NCI-H1417 treated with DMSO at 0.1 percent for 48 hours (cell line): Measurements from ENCODE around the gene DENND5A.
"Not testable (repeated sequence)": the region's sequence is repeated elsewhere in the genome, so short reads cannot be mapped to it uniquely, and the experiment has no call there.

Experiments used
- DNase-seq: peaks from one replicate; lab custom pipeline; 2025; lab: John Stamatoyannopoulos, UW

DENND5A gene

GRCh38 chr11:9264316-9265210, 587 bp downstream of the DENND5A start:
- DNase-seq = no peak

DNA sequence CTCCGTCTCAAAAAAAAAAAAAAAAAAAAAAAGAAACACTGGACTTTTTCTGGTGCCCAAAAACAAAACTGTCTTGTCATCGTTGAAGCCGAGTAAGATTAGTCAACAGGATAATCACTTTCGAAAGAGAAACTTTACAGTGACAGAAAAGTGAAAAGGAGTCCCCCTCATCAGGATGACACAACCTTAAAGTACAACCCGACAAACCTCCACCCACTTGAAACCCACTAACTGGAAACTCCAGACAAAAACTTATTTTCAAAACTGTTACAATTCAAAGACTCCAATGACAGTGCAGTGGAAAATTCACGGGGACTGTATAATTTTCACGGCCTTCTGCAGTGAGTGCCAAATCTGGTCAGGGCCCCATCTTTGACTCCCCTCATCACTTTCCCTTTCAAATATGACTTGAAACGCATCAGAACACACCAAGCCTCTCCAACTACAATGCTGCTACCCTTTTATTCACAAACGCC, 1.3 kb downstream of the DENND5A start:
- no peak for DNase-seq

GRCh38 chr11:9260838-9261146, 4.4 kb downstream of the DENND5A start:
- DNase-seq = not testable (repeated sequence)

GRCh38 chr11:9259981-9260837, 4.9 kb downstream of the DENND5A start:
- no peak for DNase-seq

GRCh38 chr11:9258279-9258678, 6.9 kb downstream of the DENND5A start:
- not testable (repeated sequence) for DNase-seq

DNA sequence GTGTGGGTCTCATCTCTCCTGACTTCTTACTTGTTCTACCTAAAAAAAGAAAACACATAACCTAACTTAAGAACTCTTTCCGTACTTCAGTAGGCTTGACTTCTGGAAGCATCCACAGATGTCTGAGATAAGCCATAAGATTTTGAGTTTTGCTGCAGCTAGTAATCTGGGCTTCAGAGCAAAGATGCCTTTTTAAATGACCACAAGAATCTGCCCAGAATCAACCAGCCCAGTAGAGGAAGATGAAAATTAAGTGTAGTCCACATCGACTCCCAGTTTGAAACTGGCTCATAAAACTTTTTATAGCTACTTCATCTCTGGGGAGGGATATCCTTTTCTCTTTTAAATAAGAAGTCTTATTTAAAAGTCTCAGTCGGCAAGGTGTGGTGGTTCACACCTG, 10.7 kb downstream of the DENND5A start:
- DNase-seq = no peak

DNA sequence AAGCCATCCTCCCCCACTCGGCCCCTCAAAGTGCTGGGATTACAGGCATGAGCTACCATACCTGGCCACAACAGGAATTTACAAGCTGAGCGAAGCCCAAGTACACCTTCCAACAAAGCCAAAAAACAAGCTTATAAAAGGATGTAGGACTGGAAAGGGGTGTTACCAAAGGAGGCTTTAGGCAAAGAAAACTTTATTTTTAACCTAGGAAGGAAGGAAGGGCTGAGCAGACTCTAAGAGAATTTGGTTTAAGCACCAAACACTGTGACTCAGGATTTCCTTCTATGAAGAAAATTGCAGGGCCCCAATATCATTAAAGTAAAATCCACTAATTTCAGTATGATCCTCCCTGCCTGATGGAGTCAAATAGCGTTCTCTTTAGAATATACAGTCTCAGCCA, 12.1 kb downstream of the DENND5A start:
- DNase-seq = no peak

DNA sequence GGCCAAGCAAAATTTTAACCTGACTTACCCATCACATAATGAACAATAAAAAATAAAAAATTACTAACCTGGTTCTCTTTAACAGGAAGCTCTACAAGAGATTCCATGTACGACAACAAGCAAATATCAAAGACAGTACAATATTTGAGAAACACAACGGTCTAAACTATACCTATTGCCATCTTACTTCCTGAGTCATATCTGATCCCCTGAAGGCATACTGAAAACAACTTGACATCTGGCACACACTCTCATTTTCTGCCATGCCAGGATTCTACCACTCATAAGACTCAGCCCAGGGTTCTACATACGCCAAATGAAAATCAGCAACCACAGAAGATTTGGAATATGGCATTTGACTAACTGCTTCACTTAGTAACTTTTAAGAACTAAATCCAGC, 13.8 kb downstream of the DENND5A start:
- DNase-seq = no peak

DNA sequence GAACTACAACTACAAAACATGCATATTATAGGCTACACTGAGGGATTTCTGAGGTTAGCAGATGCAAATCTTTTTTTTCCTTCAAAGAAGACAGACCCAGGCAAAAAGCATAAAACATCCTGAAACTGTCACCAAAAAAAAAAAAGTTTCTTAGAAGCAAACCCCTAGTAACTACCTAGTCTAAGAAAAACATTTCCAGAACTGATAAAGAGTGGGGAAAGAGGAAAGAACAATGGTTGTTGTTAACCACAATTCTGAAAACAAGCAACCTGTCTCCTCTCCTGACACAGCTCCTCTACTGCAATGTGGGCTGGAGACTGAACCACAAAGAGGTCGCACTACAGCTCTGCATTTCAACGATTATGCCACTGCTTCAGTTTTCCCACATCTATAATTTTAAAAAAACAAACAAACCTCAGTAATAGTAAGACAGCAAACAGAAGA, 15.0 kb downstream of the DENND5A start:
- DNase-seq = no peak

DNA sequence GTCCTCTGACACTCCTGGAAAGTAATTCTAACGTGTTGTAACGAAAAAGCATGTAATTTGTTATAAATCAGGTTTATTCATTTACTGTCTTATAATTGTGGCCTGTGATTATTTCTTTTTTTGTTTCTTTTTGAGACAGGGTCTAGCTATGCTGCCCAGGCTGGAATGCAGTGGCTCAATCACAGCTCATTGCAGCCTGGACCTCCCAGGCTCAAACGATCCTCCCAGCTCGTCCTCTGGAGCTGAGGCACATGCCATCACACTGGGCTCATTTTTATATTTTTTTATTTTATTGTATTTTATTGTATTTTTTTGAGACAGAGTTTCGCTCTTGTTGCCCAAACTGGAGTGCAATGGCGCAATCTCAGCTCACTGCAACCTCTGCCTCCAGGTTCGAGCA, 15.9 kb downstream of the DENND5A start:
- no peak for DNase-seq

GRCh38 chr11:9247863-9248262, 17.3 kb downstream of the DENND5A start:
- no peak for DNase-seq

DNA sequence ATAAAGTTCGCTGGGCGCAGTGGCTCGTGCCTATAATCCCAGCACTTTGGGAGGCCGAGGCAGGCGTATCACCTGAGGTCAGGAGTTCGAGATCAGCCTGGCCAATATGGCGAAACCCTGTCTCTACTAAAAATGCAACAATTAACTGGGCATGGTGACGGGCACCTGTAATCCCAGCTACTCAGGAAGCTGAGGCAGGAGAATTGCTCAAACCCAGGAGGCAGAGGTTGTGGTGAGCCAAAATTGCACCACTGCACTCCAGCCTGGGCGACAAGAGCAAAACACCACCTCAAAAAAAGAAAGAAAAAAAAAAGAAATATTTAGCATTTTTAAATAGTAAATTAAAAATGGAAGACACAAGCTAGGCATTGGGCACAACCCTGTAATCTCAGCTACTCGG, 28.9 kb downstream of the DENND5A start:
- not testable (repeated sequence) for DNase-seq

DNA sequence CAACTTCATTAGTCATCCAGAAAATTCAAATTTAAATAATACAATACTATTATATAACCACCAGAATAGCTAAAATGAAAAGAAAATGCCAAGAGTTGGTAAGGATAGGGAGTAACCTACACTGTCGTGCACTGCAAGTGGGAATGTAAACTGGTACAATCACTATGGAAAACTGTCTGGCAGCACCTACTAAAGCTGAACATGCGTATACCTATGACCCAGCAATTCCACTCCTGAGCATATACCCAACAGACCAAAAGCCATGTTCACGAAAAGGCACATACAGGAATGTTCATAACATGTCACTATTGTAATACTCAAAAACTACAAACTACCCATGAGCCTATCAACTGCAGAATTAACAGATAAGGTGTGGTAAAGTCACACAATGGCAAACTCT, 32.7 kb downstream of the DENND5A start:
- no peak for DNase-seq

DNA sequence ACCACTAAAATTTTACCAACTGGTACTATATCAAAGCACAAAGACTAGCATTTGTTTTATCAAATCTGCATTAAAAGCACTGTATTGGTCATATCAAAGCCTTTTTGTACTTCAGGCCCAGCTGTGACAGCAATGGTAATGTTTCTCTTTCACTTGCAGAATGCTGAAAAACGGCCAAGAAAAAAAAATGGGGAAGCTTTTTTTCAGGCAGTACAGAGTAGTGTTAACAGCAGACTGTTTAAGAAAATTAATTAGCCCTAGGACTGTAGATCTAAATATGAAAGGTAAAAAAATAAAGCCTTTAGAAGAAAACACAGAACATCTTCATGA, 33.3 kb downstream of the DENND5A start:
- no peak for DNase-seq

DNA sequence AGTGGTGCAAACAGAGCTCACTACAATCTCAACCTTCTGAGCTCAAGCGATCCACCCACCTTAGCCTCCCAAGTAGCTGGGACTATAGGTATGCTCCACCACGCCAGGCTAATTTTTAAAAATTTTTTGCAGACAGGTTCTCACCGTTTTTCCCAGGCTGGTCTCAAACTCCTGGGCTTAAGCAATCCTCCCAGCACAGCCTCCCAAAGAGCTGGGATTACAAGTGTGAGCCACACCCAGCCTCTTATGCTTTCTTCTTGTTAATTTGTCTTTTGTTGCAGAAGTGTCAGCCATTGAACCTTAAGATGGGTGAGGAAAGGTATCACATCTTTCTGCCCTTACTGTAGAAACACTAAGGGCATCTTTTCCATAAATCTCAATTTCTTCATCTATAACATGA, 34.9 kb downstream of the DENND5A start:
- no peak for DNase-seq

DNA sequence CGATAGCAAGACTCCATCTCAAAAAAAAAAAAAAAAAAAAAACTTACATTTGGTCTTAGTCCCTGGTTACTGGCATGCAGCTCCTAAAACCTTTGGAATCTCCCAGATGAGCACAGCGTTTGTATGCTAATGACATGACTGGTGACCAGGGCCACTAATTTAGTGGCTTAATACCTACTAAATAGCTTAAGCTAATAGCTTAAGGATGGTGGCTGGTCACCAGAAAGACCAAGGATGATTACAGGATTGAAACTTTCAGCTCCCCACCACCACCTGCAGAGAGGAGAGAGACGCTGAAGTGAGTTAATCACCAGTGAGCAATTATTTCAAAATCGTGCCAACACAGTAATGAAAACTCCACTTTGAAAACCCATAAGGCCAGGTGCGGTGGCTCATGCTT, 37.1 kb downstream of the DENND5A start:
- DNase-seq = no peak

GRCh38 chr11:9225748-9226298, 39.3 kb downstream of the DENND5A start:
- DNase-seq = no peak

DNA sequence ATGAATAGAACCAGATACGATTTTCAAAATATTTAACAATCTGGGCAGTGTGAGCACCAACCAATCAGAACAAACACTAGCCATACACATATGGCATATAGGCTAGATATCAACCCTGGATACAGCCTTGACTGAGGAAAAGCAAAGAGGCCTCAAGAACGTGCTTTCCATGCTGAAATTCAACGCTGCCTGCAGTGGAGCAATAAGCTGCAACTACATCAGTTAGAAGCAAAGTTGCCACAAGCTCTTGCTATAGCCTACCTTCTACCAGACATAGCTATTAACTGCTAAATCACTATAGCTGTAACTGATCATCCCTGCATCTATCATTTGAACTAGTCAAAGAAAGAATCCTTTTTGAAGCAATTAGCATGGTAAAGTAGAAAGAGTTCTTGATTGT, 42.5 kb downstream of the DENND5A start:
- no peak for DNase-seq

- DNase-seq = not testable (repeated sequence)
Observed at GRCh38 chr11:9220853-9221252, 44.3 kb downstream of the DENND5A start.

DNA sequence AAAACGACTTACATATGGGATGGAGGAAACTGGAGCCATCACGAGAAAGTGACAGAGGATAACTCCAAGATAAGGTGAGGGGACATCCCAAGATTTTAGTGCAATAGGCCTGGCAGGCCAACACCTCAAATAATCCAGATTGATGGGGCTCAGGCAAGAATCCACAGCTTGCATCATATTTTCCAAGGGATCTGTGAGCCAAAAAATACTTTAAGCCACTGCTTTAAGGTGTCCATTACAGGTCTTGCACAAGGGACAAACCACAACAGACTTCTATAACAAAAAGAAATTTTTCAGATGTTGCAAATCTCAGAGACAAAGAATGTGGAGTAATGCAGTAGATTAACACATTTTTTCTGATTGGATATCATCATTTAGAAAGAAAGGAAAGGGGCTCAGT, 45.6 kb downstream of the DENND5A start:
- DNase-seq = no peak

GRCh38 chr11:9219115-9219514, 46.0 kb downstream of the DENND5A start:
- DNase-seq = no peak

DNA sequence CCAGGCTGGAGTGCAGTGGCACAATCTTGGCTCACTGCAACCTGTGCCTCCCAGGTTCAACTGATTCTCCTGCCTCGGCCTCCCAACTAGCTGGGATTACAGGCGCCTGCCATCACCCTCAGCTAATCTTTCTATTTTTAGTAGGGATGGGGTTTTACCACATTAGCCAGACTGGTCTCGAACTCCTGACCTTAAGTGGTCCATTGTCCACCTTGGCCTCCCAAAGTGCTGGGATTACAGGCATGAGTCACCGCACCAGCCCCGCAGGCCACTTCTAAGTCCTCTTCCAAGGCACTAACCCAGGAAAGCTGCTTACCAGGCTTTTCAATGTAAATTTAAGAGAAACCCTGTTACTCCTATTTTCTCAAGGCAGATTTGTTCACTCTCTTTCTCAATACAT, 50.4 kb downstream of the DENND5A start:
- DNase-seq = no peak

DNA sequence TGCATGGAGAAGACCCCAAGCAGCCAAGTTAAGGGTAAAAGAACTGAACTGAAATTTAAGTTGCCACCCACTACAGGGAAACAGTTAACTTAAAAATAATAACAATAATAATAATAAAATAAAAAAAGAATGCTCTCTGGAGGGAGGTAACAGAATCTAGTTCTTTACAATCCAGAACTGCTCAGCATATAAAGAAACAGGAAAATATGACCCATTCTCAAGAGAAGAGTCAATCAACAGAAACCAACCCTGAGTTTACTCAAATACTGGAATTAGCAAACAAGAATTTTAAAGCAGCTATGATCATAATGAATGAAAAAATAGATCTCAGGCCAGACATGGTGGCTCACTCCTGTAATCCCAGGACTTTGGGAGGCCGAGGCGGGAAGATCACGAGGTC, 53.8 kb downstream of the DENND5A start:
- no peak for DNase-seq
